BLaER1 (cell line): ENCODE results near the gene MSI2.

ENCODE experiments used
- H3K27ac ChIP-seq: shearing (Covaris generic); formaldehyde crosslinking; 2 replicates; pipeline ENCODE4 v1.8.1; 2022
- H3K27me3 ChIP-seq: shearing (Covaris generic); formaldehyde crosslinking; 2 replicates; pipeline ENCODE4 v1.8.1; 2022
- H3K36me3 ChIP-seq: shearing (Covaris generic); formaldehyde crosslinking; 2 replicates; pipeline ENCODE4 v1.8.1; 2022
- H3K4me1 ChIP-seq: shearing (Covaris generic); formaldehyde crosslinking; 2 replicates; pipeline ENCODE4 v1.8.1; 2022
- H3K4me2 ChIP-seq: shearing (Covaris generic); formaldehyde crosslinking; 2 replicates; pipeline ENCODE4 v1.8.1; 2022
- H3K4me3 ChIP-seq: shearing (Covaris generic); formaldehyde crosslinking; 2 replicates; pipeline ENCODE4 v1.8.1; 2022
- H3K9ac ChIP-seq: shearing (Covaris generic); formaldehyde crosslinking; 2 replicates; pipeline ENCODE4 v1.8.1; 2022
- H3K9me3 ChIP-seq: shearing (Covaris generic); formaldehyde crosslinking; 2 replicates; pipeline ENCODE4 v1.8.1; 2022
- H4K20me1 ChIP-seq: shearing (Covaris generic); formaldehyde crosslinking; 2 replicates; pipeline ENCODE4 v1.8.1; 2022
- Cebpa-rat ChIP-seq: shearing (Covaris generic); IDR thresholded peaks from 2 replicates; pipeline ENCODE4 v1.8.1; 2022

The MSI2 gene

DNA sequence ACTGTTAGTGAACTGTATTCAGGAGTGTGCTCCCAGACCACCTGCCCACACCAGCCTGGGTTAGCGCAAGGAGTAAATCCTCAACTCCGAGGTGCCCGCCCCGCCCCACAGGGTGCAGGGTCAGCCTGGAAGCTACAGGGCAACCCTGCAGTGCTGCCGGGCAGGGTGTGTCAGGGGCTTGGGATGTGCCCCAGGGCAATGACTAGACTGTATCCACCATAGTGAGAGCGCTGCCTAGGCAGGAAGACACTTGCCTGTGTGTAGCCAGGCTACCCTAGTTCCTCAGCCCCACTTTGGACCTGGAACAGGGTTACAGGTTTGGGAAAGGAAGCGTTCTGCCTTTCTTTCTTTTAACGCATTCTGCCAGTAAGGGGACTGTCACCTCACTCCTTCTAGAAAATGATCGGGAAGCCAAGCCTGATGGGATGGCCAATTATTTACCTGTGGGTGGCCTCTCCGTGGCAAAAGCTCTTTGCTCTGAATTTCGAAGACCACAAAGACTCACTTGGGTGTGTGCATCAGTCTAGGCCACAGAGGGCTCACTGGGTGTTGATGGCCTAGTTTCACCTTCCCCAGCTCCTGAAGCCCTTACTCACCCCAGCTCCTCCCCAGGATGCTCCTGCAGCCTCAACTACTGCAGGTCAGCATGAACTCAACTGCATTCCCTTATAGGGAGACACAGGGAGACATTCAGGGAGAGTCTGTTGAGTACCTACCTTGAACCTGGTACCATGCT lies 397.9 kb downstream of the MSI2 start:
- Histone ChIP-seq H3K27ac (no peak overlapping the region), H3K27me3 (no peaks in the 10 kb centered on the region), H3K4me1 (0 out of 2 replicates have a peak, but pooled peaks cover 6% of the 10 kb centered on the region), H3K36me3 (peaks cover 100% of the 10 kb centered on the region), H3K9ac (no peak overlapping the region), H4K20me1 (peaks cover 61% of the 10 kb centered on the region; the same call in 1 of the 2 replicates), H3K9me3 (no peaks in the 10 kb centered on the region), H3K4me3 (no peak overlapping the region), H3K4me2 (no peak overlapping the region)
- no peak for TF ChIP-seq Cebpa-rat

DNA sequence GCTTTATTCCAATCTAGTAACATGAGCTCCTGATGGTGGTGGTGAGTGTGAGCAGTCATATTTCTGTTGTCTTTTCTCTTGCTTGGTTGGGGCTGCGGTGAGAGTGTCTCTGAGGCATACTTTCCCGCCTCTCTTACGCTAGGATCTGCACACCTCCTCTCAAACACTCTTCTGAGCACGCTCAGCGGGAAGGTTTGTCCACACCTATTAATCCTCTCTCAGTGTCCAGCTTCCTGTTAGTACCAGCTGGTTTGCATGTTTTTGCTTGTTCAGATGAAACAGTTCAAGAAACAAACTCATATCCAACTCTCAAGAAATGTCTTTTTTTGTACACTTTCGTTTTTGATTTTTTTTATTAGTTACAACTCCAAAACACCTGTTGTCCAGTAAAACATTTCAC lies 399.2 kb downstream of the MSI2 start:
- H3K4me2 ChIP-seq: no peak overlapping the region
- H3K4me1 ChIP-seq: peaks cover 3% of the 10 kb centered on the region; the same call in 1 of the 2 replicates
- H3K9me3 ChIP-seq: no peaks in the 10 kb centered on the region
- H3K4me3 ChIP-seq: no peak overlapping the region
- no peak overlapping the region for H3K27ac ChIP-seq
- H3K27me3 ChIP-seq: no peaks in the 10 kb centered on the region
- TF ChIP-seq Cebpa-rat: no peak
- H4K20me1 ChIP-seq: peaks cover 51% of the 10 kb centered on the region; the same call in 1 of the 2 replicates
- peaks cover 100% of the 10 kb centered on the region for H3K36me3 ChIP-seq
- no peak overlapping the region for H3K9ac ChIP-seq

DNA sequence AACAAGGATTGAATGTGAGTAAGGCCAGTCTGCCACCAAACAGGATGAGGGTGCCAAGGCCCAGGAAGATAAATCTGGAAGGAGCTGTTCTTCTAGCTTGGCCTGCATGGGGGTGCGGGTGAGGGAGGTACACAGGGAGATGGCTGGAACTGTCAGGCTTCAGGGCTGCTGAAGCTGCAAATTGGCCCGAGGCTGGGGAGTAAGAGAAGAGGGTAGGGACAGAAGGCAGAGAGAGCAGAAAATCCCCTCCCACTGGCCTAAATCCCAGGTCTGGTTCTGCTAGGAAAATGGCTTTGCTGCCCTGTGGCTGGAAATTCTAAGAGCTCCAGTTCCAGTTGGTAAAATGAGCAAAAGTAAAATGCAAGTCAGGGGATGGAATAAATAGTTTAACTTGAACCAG lies 400.9 kb downstream of the MSI2 start:
- Histone ChIP-seq H3K27ac (no peak overlapping the region), H4K20me1 (peaks cover 54% of the 10 kb centered on the region; the same call in 1 of the 2 replicates), H3K9me3 (no peaks in the 10 kb centered on the region), H3K27me3 (no peaks in the 10 kb centered on the region), H3K4me2 (no peak overlapping the region), H3K4me1 (peaks cover 15% of the 10 kb centered on the region), H3K9ac (no peak overlapping the region), H3K4me3 (no peak overlapping the region), H3K36me3 (peaks cover 100% of the 10 kb centered on the region)
- TF ChIP-seq Cebpa-rat: no peak

DNA sequence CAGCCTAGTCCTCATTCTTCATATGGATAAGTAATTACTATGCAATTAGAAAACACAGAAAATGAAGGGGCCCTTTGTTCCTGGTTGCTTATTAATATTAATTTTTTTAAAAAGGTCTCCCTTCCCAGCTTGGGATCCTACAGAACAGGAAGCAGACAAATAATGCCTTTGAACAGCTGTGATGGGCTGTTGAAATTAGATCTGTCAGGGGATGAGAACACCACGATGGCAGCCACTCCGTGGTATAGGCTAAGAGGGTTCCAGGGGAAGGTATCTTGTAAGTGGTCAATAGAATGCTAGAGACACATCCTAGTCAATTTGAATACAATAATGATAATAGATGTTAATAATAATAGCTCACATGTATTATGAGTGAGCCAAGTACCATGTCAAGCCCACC lies 405.7 kb downstream of the MSI2 start:
- H4K20me1 ChIP-seq: peaks cover 44% of the 10 kb centered on the region; the same call in 1 of the 2 replicates
- no peak overlapping the region for H3K9ac ChIP-seq
- no peak overlapping the region for H3K27ac ChIP-seq
- peaks cover 97% of the 10 kb centered on the region for H3K36me3 ChIP-seq
- peaks cover 60% of the 10 kb centered on the region for H3K4me1 ChIP-seq
- H3K4me3 ChIP-seq: no peak overlapping the region
- no peaks in the 10 kb centered on the region for H3K9me3 ChIP-seq
- no peaks in the 10 kb centered on the region for H3K27me3 ChIP-seq
- no peak for TF ChIP-seq Cebpa-rat
- no peak overlapping the region for H3K4me2 ChIP-seq

DNA sequence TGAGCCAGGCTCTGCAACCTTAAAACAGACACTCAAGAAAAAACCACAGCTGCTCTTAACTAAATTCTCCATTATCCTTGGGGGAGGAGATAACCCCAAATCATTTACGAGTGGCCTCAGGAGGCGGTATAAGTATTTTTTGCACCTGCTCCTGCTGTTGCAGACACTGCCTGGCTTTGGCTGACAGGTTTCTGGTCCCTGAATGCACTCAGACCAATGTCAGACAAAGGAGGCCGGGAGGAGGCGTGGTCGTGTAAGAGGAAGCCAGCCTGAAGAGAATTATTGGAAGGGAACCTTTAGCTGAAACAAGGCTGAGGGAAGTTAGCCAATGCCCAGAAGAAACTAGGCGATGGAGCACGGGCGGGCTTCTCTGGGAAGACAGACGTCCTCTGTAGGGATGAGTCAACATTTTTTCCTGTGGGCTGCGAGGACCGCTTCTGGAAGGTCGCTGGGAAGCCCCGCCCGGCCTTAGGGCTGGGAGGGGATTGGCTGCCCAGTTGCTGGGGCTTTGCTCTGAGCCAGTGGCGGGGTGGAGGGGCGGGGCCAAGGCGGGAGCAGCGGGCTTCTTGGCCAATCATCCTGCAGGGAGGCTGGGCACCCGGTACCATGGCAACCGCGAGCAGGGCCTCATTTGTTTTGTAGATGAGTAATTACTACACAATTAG lies 406.5 kb downstream of the MSI2 start:
- Histone ChIP-seq H3K36me3 (peaks cover 97% of the 10 kb centered on the region), H3K4me3 (no peak overlapping the region), H3K9me3 (no peaks in the 10 kb centered on the region), H3K27ac (no peak overlapping the region; the same call in 1 of the 2 replicates), H4K20me1 (peaks cover 41% of the 10 kb centered on the region; the same call in 1 of the 2 replicates), H3K4me1 (peaks cover 67% of the 10 kb centered on the region), H3K27me3 (no peaks in the 10 kb centered on the region), H3K4me2 (no peak overlapping the region), H3K9ac (no peak overlapping the region)
- TF ChIP-seq Cebpa-rat: no peak

DNA sequence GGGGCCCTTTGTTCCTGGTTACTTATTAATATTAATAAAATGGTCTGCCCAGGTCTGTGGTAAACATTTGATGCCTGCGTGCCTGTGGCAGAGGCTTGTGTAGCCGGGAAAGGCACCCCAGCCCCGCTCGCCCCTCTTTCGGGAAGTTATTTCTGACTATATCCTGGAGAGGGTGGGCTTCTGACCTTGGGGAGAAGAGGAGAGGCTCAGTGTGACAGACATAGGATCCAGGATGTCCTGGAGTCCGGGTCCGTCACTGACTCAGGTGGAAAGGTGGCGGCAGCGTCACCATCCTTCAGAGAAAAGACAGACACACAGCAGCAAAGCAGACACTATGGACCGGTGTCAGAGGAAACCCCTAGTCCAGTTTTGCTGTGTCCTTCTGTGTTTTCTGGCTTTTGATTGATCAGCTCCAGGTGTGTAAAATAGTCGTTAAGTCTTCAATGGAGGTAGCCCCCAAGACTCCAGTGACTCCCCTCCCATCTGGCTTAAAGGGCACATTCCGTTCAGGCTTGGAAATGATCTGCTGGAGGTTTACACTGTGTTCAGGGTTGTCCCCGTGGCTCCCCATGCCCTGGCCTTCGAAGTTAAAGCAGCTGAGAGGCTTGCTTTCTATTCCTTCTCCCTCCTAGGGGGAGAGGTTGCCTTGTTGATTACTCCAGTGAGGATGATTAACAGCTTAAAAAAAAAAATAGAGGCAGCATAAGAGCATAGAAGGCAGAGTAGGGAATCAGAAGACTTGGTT lies 407.2 kb downstream of the MSI2 start:
- Histone ChIP-seq H3K36me3 (peaks cover 97% of the 10 kb centered on the region), H3K27ac (peak overlapping the region; percentile 19; the same call in 1 of the 2 replicates), H4K20me1 (peaks cover 36% of the 10 kb centered on the region; the same call in 1 of the 2 replicates), H3K4me3 (no peak overlapping the region), H3K4me1 (peaks cover 72% of the 10 kb centered on the region), H3K9ac (no peak overlapping the region; the same call in 1 of the 2 replicates), H3K27me3 (no peaks in the 10 kb centered on the region), H3K4me2 (no peak overlapping the region), H3K9me3 (no peaks in the 10 kb centered on the region)
- no peak for TF ChIP-seq Cebpa-rat

DNA sequence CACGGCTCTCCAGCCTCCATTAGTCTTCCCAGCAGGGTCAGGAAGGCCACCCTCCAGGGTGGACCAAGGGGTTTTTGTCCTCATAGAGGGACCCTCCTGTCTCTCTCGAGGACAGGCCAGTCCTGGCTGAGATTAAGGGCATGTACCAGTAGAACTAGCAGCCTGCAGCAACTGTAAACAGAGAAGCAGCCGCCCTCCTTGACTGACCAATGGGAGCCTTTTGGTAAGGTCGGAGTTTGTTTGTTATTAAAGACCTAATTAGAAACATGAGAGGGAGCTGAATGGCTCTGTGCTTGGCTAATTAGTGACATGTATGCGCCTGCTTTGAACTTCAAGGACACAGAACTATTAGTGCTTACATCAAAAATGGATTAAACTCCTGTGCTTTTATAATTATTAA lies 408.8 kb downstream of the MSI2 start:
- Histone ChIP-seq H3K36me3 (peaks cover 97% of the 10 kb centered on the region), H3K27ac (peak overlapping the region; percentile 63; the same call in 1 of the 2 replicates), H3K27me3 (no peaks in the 10 kb centered on the region), H3K4me1 (peaks cover 88% of the 10 kb centered on the region), H3K4me3 (no peak overlapping the region), H3K4me2 (peak overlapping the region; percentile 28; the same call in 1 of the 2 replicates), H4K20me1 (peaks cover 36% of the 10 kb centered on the region; the same call in 1 of the 2 replicates), H3K9ac (peak overlapping the region; percentile 49; the same call in 1 of the 2 replicates), H3K9me3 (no peaks in the 10 kb centered on the region)
- TF ChIP-seq Cebpa-rat: no peak

DNA sequence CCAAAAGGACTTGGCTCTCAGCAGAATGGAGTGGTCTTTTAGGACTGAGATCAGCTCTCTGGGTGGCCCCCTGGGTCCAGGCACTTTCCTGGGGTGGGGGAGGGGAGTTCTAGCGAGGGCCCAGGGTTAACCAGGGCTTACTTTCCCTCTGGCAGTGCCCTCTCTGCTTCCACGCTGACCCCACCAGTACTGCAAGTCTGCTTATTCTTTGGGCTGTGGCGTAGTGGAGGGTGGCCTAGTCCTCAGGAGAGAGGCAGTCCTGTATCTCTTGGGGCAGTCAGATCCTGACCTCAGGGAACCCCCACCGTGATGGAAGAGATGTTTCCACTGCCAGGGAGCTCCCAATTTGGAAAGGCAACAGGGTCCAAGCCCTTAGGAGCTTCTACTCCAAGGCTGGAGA lies 409.4 kb downstream of the MSI2 start:
- Histone ChIP-seq H3K9me3 (no peaks in the 10 kb centered on the region), H3K4me1 (peaks cover 89% of the 10 kb centered on the region), H3K36me3 (peaks cover 94% of the 10 kb centered on the region), H3K27me3 (no peaks in the 10 kb centered on the region), H4K20me1 (peaks cover 36% of the 10 kb centered on the region; the same call in 1 of the 2 replicates), H3K27ac (peak overlapping the region; percentile 36), H3K4me2 (no peak overlapping the region), H3K4me3 (no peak overlapping the region), H3K9ac (0 out of 2 replicates have a peak overlapping the region, but pooled peaks have one; percentile 40)
- no peak for TF ChIP-seq Cebpa-rat

DNA sequence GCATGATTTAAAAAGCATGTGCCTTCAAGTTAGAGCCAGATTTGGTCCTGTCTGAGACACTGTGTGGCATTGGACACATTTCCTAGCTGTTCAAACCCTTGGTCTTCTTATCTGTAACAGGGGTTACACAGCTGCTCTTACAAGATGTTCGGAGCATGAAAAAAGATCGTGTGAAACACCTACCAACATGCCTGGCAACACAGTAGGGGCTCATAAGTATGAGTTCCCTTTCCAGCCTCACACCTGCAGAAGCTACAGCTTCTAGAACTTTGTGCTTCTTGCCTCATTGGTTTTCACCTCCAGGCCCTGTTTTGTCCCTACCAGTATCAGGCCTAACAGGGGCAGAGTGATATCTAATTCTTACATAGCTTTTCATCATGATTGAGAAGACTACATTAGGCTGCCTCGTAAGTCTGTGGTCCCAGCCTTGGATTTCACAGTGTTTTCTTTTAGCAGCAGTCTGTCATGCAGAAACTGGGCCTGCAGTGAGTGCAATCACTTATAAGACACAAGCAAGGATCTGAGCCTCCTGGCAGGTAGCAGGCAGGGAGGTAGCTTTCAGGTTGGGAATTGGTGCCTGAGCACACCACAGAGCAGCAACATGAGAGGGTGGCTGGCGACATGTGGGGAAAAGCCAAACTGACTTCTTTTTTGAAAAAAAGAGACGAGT lies 410.0 kb downstream of the MSI2 start:
- peaks cover 94% of the 10 kb centered on the region for H3K4me1 ChIP-seq
- peaks cover 36% of the 10 kb centered on the region; the same call in 1 of the 2 replicates for H4K20me1 ChIP-seq
- H3K4me3 ChIP-seq: no peak overlapping the region
- peaks cover 88% of the 10 kb centered on the region for H3K36me3 ChIP-seq
- no peaks in the 10 kb centered on the region for H3K9me3 ChIP-seq
- 0 out of 2 replicates have a peak overlapping the region, but pooled peaks have one; percentile 40 for H3K9ac ChIP-seq
- no peak overlapping the region for H3K4me2 ChIP-seq
- no peaks in the 10 kb centered on the region for H3K27me3 ChIP-seq
- TF ChIP-seq Cebpa-rat: no peak
- H3K27ac ChIP-seq: peak overlapping the region; percentile 36
